ENCODE data around the gene VPS54.

DNA sequence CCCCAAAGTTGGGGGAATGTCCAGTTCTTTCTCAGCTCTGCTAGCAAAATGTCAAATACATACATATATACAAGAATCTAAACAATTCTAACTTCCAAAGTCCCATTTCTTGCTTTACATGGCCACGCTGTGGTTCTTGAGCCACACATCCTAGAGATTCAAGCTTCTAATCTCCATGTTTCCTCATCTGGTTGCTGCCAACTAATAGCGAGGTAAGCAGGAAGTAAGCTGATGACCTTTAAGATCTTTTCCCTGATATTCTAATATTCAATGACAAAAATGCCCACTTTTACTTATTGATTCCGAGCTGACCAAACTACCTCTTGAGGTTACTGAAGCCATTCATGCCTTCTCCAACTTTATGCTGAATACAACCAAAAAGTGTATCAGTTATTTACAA is 3.3 kb downstream of the VPS54 start:
- no peak for TF ChIP-seq POLR2A (IDR thresholded peaks at IDR 0.05)
- TF ChIP-seq POLR2AphosphoS5 (IDR thresholded peaks at IDR 0.05; ENCODE audit: insufficient read depth in 1 of 2, low read depth in 1 of 2) = no peak
- TF ChIP-seq, protein P1, sequence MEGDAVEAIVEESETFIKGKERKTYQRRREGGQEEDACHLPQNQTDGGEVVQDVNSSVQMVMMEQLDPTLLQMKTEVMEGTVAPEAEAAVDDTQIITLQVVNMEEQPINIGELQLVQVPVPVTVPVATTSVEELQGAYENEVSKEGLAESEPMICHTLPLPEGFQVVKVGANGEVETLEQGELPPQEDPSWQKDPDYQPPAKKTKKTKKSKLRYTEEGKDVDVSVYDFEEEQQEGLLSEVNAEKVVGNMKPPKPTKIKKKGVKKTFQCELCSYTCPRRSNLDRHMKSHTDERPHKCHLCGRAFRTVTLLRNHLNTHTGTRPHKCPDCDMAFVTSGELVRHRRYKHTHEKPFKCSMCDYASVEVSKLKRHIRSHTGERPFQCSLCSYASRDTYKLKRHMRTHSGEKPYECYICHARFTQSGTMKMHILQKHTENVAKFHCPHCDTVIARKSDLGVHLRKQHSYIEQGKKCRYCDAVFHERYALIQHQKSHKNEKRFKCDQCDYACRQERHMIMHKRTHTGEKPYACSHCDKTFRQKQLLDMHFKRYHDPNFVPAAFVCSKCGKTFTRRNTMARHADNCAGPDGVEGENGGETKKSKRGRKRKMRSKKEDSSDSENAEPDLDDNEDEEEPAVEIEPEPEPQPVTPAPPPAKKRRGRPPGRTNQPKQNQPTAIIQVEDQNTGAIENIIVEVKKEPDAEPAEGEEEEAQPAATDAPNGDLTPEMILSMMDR (IDR thresholded peaks at IDR 0.05) = no peak

Data from vagina (tissue), 2 donors.